ENCODE measurements around the gene EPAS1.
"Not testable (repeated sequence)": the region's sequence is repeated elsewhere in the genome, so short reads cannot be mapped to it uniquely, and the experiment has no call there.

Gene EPAS1

DNA sequence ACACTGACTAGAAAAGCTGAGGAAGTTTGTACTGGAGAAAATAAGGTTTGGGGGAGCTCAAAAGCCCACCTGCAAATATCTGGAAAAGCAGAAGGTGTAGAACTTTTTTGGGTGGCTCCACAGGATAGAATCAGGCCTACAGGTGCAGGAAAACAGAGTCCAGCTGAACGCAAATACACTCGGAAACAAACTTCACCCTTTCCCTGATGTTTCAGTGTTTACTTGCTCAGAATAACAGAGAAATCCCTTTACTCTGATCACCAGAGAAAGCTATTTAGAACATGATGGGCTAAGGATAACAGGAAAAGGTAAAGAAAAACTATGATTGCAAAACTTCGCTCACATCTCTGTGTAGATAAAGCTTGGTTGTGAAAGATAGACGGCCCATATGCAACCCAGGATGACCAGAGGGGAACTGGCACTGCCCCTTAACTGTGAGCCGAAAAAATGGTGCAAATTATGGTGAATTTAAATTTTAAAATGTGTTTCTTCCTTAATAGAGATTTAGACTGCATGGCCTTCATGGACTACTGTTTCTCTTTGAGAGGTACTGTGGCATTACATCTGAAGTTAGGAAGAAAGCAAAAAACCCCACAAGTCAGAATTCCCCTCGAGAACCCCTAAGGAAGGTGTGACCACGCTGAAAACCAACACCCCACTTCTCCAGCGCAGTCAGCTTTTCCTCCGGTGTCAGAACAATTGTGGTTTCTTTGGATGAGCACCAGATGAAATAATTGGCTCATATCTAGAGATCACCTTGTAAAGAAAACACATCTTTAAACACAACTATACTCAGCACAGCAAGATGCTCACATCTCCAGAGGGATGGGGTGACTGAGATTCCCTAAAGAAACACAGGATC lies 97.7 kb downstream of the EPAS1 start:
- DNase-seq (ENCODE audit: low read depth), result no peak
- TF ChIP-seq CTCF (IDR thresholded peaks at IDR 0.05; ENCODE audit: low read length, missing control alignments), result no peak
- H3K4me3 ChIP-seq (replicated peaks; ENCODE audit: low read depth, low read length), result no peak overlapping the region

DNA sequence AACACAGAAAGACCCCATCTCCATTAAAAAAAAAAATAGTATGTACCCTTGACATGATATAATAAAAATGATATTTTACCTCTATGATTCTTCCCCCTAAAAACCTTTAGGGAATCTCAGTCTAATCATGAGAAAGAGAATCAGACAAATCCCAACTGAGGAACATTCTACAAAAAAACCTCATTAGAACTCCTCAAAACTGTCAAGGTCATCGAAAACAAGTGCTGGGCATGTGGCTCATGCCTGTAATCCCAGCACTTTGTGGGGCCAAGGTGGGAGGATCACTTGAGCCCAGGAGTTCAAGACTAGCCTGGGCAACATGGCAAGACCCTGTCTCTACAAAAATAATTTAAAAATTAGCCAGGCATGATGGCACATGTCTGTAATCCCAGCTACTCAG lies 98.5 kb downstream of the EPAS1 start:
- not testable (repeated sequence) for H3K4me3 ChIP-seq (replicated peaks; ENCODE audit: low read depth, low read length); DNase-seq (ENCODE audit: low read depth)

GRCh38 chr2:46400016-46400415 lies 102.8 kb downstream of the EPAS1 start:
- no peak overlapping the region for H3K4me3 ChIP-seq (replicated peaks; ENCODE audit: low read depth, low read length)
- no peak for DNase-seq (ENCODE audit: low read depth)
- no peak for TF ChIP-seq CTCF (IDR thresholded peaks at IDR 0.05; ENCODE audit: low read length, missing control alignments)

DNA sequence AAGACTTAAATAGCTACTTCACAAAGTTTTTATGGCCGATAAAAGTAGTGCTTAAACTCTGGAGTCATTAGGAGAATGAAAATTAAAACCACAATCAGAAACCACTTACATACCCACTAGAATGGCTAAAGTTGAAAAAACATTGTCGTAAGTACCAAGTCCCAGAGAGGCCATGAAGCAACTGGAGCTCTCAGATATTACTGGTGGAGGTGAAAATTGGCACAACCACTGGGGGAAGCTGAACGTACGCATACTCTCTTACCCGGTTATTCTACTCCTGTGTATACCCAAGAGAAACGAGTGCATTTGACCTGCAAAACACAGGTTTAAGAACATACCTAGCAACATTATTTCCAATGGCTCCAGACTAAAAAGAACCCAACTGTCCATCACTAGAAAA lies 105.7 kb downstream of the EPAS1 start:
- H3K4me3 ChIP-seq (replicated peaks; ENCODE audit: low read depth, low read length), result no peak overlapping the region
- DNase-seq (ENCODE audit: low read depth), result no peak
- no peak for TF ChIP-seq CTCF (IDR thresholded peaks at IDR 0.05; ENCODE audit: low read length, missing control alignments)

- DNase-seq (ENCODE audit: low read depth), result no peak
- TF ChIP-seq CTCF (IDR thresholded peaks at IDR 0.05; ENCODE audit: low read length, missing control alignments), result no peak
- H3K4me3 ChIP-seq (replicated peaks; ENCODE audit: low read depth, low read length), result no peak overlapping the region
Observed at GRCh38 chr2:46404181-46404759, 107.1 kb downstream of the EPAS1 start.

GRCh38 chr2:46407852-46408455 lies 110.7 kb downstream of the EPAS1 start:
- no peak for DNase-seq (ENCODE audit: low read depth)
- H3K4me3 ChIP-seq (replicated peaks; ENCODE audit: low read depth, low read length), result no peak overlapping the region
- no peak for TF ChIP-seq CTCF (IDR thresholded peaks at IDR 0.05; ENCODE audit: low read length, missing control alignments)

DNA sequence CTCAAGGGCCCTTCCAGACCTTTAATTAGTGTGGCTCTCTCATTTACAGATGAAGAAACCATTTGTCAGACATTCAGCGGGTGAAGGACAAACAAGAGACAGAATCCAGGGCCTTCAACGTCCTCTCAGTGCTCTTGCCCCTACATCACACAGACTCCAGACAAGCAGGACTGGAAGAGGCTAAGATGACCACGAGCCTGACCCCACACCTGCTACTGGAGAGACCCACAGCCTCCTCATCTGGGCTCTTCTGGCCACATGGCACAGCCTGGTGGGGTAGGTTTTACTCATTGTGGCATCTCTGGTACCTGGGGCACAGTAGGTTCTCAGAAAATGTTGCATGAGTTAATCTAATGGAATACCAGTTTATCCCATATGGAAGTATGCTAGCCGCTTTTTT lies 112.5 kb downstream of the EPAS1 start:
- no peak for DNase-seq (ENCODE audit: low read depth)
- TF ChIP-seq CTCF (IDR thresholded peaks at IDR 0.05; ENCODE audit: low read length, missing control alignments), result no peak
- no peak overlapping the region for H3K4me3 ChIP-seq (replicated peaks; ENCODE audit: low read depth, low read length)
